GM12892 (cell line): Measurements from ENCODE around the gene LRP10.

Experiments used
- POLR2A ChIP-seq: IDR thresholded peaks from 2 replicates; pipeline ENCODE4 v1.6.1; 2011; ENCODE audit warnings: low read depth, low read length, control low read depth
- TAF1 ChIP-seq: IDR thresholded peaks from 2 replicates; pipeline ENCODE4 v1.6.1; 2011; ENCODE audit warnings: low read depth, mild to moderate bottlenecking, control low read depth, low read length, borderline replicate concordance

DNA sequence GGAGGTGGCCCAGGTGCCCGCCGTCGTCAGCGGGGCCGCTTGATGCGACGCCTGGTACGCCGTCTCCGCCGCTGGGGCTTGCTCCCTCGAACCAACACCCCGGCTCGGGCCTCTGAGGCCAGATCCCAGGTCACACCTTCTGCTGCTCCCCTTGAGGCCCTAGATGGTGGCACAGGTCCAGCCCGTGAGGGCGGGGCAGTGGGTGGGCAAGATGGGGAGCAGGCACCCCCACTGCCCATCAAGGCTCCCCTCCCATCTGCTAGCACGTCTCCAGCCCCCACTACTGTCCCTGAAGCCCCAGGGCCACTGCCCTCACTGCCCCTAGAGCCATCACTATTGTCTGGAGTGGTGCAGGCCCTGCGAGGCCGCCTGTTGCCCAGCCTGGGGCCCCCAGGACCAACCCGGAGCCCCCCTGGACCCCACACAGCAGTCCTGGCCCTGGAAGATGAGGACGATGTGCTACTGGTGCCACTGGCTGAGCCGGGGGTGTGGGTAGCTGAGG lies 5.5 kb downstream of the LRP10 start:
- TF ChIP-seq POLR2A (no peak), TAF1 (no peak)
